ENCODE results near the gene PPP1R13B. TPM values are rescaled to one million over a fixed set of nuclear protein-coding genes. Genes with fewer than 3 reads are reported as not detected.

The PPP1R13B gene
- total RNA-seq, 2 donors from 2014 or later, result 15.6 to 17.5 TPM

- Histone ChIP-seq H3K27ac (ENCODE audit: low read depth, low read length) (no peak overlapping the region), H3K9me3 (ENCODE audit: control insufficient read depth, low read length) (no peaks in the 10 kb centered on the region), H3K4me3 (ENCODE audit: low read length) (no peak overlapping the region), H3K4me1 (ENCODE audit: control insufficient read depth, insufficient read depth, low read length) (peaks cover 5% of the 10 kb centered on the region), H3K9ac (ENCODE audit: extremely low read depth, low read length, poor library complexity, severe bottlenecking) (no peak overlapping the region), H3K27me3 (ENCODE audit: control insufficient read depth, insufficient read depth, low read length, poor library complexity, severe bottlenecking) (no peaks in the 10 kb centered on the region), H3K36me3 (ENCODE audit: control insufficient read depth, insufficient read depth, low read length) (no peaks in the 10 kb centered on the region)
- no peak for TF ChIP-seq CTCF (conservative IDR thresholded peaks at IDR 0.05)
- DNase-seq, result no peak
- no peak overlapping the region for H3K27ac Mint-ChIP-seq
- no peak overlapping the region for H3K4me3 Mint-ChIP-seq
- H3K4me1 Mint-ChIP-seq, result peaks cover 5% of the 10 kb centered on the region
- no peaks in the 10 kb centered on the region for H3K9me3 Mint-ChIP-seq
- WGBS, 2 experiments (ENCODE audit: insufficient coverage in 1 of 2, insufficient read length in 1 of 2), result 85 to 95% methylated on average over 3 to 5 of the region's 5 CpGs
- H3K36me3 Mint-ChIP-seq (ENCODE audit: low read depth), result no peaks in the 10 kb centered on the region
- H3K27me3 Mint-ChIP-seq (ENCODE audit: insufficient read depth), result no peaks in the 10 kb centered on the region
These were observed 27.6 kb upstream of the PPP1R13B start for GRCh38 chr14:103875010-103875409.

GRCh38 chr14:103872481-103873113 is 25.2 kb upstream of the PPP1R13B start:
- H3K27ac Mint-ChIP-seq, result no peak overlapping the region
- peaks cover 5% of the 10 kb centered on the region for H3K4me1 Mint-ChIP-seq
- no peaks in the 10 kb centered on the region for H3K27me3 Mint-ChIP-seq (ENCODE audit: insufficient read depth)
- 78 to 86% methylated on average over 9 to 12 of the region's 12 CpGs for WGBS, 2 experiments (ENCODE audit: insufficient coverage in 1 of 2, insufficient read length in 1 of 2)
- no peak overlapping the region for H3K27ac ChIP-seq (ENCODE audit: low read depth, low read length)
- H3K4me3 Mint-ChIP-seq, result peak overlapping the region; percentile 52
- no peaks in the 10 kb centered on the region for H3K27me3 ChIP-seq (ENCODE audit: control insufficient read depth, insufficient read depth, low read length, poor library complexity, severe bottlenecking)
- H3K9ac ChIP-seq (ENCODE audit: extremely low read depth, low read length, poor library complexity, severe bottlenecking), result no peak overlapping the region
- DNase-seq, result peak; percentile 83
- H3K9me3 ChIP-seq (ENCODE audit: control insufficient read depth, low read length), result no peaks in the 10 kb centered on the region
- no peak overlapping the region for H3K4me3 ChIP-seq (ENCODE audit: low read length)
- H3K9me3 Mint-ChIP-seq, result no peaks in the 10 kb centered on the region
- H3K36me3 ChIP-seq (ENCODE audit: control insufficient read depth, insufficient read depth, low read length), result no peaks in the 10 kb centered on the region
- TF ChIP-seq CTCF (conservative IDR thresholded peaks at IDR 0.05), result no peak
- no peaks in the 10 kb centered on the region for H3K36me3 Mint-ChIP-seq (ENCODE audit: low read depth)
- H3K4me1 ChIP-seq (ENCODE audit: control insufficient read depth, insufficient read depth, low read length), result no peaks in the 10 kb centered on the region

- Mint-ChIP-seq H3K27me3 (ENCODE audit: insufficient read depth) (no peaks in the 10 kb centered on the region), H3K27ac (no peak overlapping the region), H3K36me3 (ENCODE audit: low read depth) (no peaks in the 10 kb centered on the region), H3K4me1 (peaks cover 5% of the 10 kb centered on the region), H3K4me3 (peak overlapping the region; percentile 52), H3K9me3 (no peaks in the 10 kb centered on the region)
- Histone ChIP-seq H3K27ac (ENCODE audit: low read depth, low read length) (no peak overlapping the region), H3K9ac (ENCODE audit: extremely low read depth, low read length, poor library complexity, severe bottlenecking) (no peak overlapping the region), H3K27me3 (ENCODE audit: control insufficient read depth, insufficient read depth, low read length, poor library complexity, severe bottlenecking) (no peaks in the 10 kb centered on the region), H3K4me1 (ENCODE audit: control insufficient read depth, insufficient read depth, low read length) (no peaks in the 10 kb centered on the region), H3K36me3 (ENCODE audit: control insufficient read depth, insufficient read depth, low read length) (no peaks in the 10 kb centered on the region), H3K4me3 (ENCODE audit: low read length) (no peak overlapping the region), H3K9me3 (ENCODE audit: control insufficient read depth, low read length) (no peaks in the 10 kb centered on the region)
- 40 to 65% methylated on average over 24 to 53 of the region's 53 CpGs for WGBS, 2 experiments (ENCODE audit: insufficient coverage in 1 of 2, insufficient read length in 1 of 2)
- TF ChIP-seq CTCF (conservative IDR thresholded peaks at IDR 0.05), result no peak
- DNase-seq, result peak; percentile 93
These were observed 24.5 kb upstream of the PPP1R13B start for GRCh38 chr14:103871596-103872480.
